Activated CD4-positive, alpha-beta T cell treated with anti-CD3 and anti-CD28 coated beads for 36 hours (primary cell): ENCODE data around the gene NADK. TPM values are rescaled to one million over a fixed set of nuclear protein-coding genes. Genes with fewer than 3 reads are reported as not detected.

Experiments used
- ATAC-seq: fragments of 200-7000 bp; cut with Tn5 transposase; one replicate; pipeline ENCODE4 v1.10.0; 2021; ENCODE audit warnings: mild to moderate bottlenecking, moderate library complexity
- CTCF ChIA-PET: fragments of 350-600 bp; sonication (Branson Sonifier 250); formaldehyde crosslinking; loops from one replicate; lab custom pipeline; 2021; ENCODE audit warnings: antibody characterized with exemption; lab: Charles Lee
- POLR2A ChIA-PET: fragments of 350-600 bp; sonication (Branson Sonifier 250); formaldehyde crosslinking; loops from one replicate; lab custom pipeline; 2021; ENCODE audit warnings: antibody characterized with exemption, inconsistent platforms; lab: Charles Lee
- DNase-seq: peaks from one replicate; pipeline ENCODE4 v3.0.0-alpha.2; 2020
- H3K27ac Mint-ChIP-seq: one replicate; pipeline ENCODE4 v1.8.0; 2021; ENCODE audit warnings: mixed read lengths
- H3K27me3 Mint-ChIP-seq: one replicate; pipeline ENCODE4 v1.8.0; 2021; ENCODE audit warnings: mixed read lengths
- H3K36me3 Mint-ChIP-seq: one replicate; pipeline ENCODE4 v1.8.0; 2021; ENCODE audit warnings: low read depth, mixed read lengths
- H3K4me1 Mint-ChIP-seq: one replicate; pipeline ENCODE4 v1.8.0; 2021; ENCODE audit warnings: mixed read lengths
- H3K4me3 Mint-ChIP-seq: one replicate; pipeline ENCODE4 v1.8.0; 2021; ENCODE audit warnings: mild to moderate bottlenecking, moderate library complexity, mixed read lengths
- H3K9me3 Mint-ChIP-seq: one replicate; pipeline ENCODE4 v1.8.0; 2021; ENCODE audit warnings: low read depth, mixed read lengths
- intact Hi-C, 2 experiments: fragments of 100-400 bp; cut with DNase I in 1 of 2; cut with micrococcal nuclease in 1 of 2; formaldehyde crosslinking; loops; one replicate each; pipeline versions ENCODE4 v1.14.2 to v1.15.1; 2022 to 2024; cut with DNase I, micrococcal nuclease
- total RNA-seq, 2 experiments: library from RNA; stranded (reverse); gene quantifications; one replicate each; pipeline ENCODE4 v1.2.3, GENCODE V29; 2021

Gene NADK, protein sequence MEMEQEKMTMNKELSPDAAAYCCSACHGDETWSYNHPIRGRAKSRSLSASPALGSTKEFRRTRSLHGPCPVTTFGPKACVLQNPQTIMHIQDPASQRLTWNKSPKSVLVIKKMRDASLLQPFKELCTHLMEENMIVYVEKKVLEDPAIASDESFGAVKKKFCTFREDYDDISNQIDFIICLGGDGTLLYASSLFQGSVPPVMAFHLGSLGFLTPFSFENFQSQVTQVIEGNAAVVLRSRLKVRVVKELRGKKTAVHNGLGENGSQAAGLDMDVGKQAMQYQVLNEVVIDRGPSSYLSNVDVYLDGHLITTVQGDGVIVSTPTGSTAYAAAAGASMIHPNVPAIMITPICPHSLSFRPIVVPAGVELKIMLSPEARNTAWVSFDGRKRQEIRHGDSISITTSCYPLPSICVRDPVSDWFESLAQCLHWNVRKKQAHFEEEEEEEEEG
- total RNA-seq = 10 to 100 TPM; 53.1 to 56.2 TPM

DNA sequence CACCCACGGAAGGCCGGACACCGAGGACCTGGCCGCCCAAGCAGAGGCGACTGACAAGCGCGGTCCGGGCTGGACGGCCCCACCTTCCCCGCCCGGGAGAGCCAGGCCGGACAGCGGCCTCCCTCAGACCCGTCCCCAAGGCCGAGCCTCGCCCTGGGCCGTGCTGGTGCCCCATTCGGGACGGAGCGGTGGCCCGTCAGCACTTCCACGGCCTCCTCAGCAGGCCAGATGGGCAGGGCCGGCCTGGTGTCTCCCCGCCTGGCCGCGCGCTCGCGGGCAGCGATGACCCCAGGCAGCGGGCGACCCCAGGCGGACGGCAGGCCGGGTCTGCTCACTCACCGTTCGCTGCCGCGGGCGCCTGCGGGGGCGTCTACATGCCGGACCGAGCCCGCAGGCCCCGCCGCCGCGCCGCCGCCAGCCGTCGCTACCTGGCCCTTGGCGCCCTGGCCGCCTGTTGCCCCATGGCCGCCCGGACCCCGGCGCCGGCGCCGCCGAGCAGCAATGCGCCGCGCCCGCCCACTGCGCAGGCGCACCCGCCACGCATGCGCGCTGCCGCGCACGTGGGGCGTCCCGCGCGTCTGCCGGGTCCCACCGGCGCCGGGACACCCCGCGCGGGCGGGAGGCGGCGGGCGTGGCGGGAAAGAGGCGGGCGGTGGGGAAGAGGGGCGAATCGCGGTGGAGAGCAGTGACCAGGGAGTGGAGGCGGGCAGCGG is at the start of gene NADK:
Gene NADK, minus strand, starts transcription at position 521 of the 713 bp plus-strand sequence. CDS start 13,064 bp downstream, outside the sequence.
- Mint-ChIP-seq H3K4me3 (peak within 1 kb of the TSS; percentile 78), H3K27me3 (no peaks in the 10 kb centered on the region), H3K27ac (peak within 1 kb of the TSS; percentile 83), H3K4me1 (peaks cover 62% of the 10 kb centered on the region), H3K9me3 (no peaks in the 10 kb centered on the region), H3K36me3 (peaks cover 6% of the 10 kb centered on the region)
- ChIA-PET CTCF (interaction anchor here (1.4 kb wide), 1 partner anchor 128 kb away, joined by 4 read pairs; no protein-coding TSS in a partner anchor), POLR2A (no interaction called here)
- DNase-seq (peak; percentile 77), ATAC-seq (peak; percentile 42)
- intact Hi-C loops = loop anchor here in 1 of 2 experiments (1.0 kb wide), 3 partner anchors 113 to 272 kb away; partner anchors contain the start of genes GNB1 and PRKCZ

DNA sequence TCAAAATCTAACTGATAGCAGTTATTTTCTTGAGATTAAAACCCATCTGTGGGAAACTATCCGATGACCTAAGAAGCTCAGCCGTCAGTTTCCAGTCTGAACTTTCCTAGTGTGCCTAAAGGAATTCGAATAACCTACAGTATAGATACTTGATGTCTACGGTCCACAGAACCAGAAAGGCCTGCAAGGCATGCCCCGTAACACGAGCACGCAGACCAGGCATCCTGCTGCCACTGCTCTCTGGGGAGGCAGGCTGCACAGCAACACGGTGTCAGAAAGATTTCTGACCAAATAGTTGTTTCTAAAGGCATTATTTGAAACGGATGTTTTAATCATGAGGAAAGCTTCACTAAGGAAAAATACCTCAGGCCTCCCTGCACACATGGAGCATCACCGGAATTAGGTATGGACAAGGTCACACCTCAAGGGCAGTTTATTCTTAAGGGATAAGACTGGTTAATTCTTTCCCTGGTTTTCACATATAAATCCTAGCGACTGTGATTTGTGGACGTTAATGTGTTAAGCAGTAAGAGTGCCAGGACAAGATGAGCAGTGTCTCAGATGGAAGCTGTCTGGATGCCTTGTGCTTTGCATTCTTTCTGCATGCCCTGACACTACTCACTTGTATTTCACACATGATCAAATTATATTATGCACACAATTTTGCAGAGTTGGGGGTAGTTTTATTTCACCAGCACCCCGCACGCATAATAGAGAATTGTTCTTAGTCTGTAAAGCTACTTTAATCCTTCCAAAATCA is 49.0 kb upstream of the NADK start:
- Mint-ChIP-seq H3K4me3 (no peak overlapping the region), H3K27me3 (no peaks in the 10 kb centered on the region), H3K36me3 (peaks cover 28% of the 10 kb centered on the region), H3K27ac (peak overlapping the region; percentile 37), H3K4me1 (peaks cover 52% of the 10 kb centered on the region), H3K9me3 (no peaks in the 10 kb centered on the region)
- ATAC-seq (no peak), DNase-seq (no peak)
- intact Hi-C loops = loop anchor here (5.0 kb wide), 1 partner anchor 50 kb away; no protein-coding TSS in a partner anchor
- POLR2A ChIA-PET = no interaction called here
- CTCF ChIA-PET = interaction anchor here (0.7 to 1.5 kb wide), 5 partner anchors 22 to 82 kb away, joined by 3 to 7 read pairs (median 3); no protein-coding TSS in a partner anchor

DNA sequence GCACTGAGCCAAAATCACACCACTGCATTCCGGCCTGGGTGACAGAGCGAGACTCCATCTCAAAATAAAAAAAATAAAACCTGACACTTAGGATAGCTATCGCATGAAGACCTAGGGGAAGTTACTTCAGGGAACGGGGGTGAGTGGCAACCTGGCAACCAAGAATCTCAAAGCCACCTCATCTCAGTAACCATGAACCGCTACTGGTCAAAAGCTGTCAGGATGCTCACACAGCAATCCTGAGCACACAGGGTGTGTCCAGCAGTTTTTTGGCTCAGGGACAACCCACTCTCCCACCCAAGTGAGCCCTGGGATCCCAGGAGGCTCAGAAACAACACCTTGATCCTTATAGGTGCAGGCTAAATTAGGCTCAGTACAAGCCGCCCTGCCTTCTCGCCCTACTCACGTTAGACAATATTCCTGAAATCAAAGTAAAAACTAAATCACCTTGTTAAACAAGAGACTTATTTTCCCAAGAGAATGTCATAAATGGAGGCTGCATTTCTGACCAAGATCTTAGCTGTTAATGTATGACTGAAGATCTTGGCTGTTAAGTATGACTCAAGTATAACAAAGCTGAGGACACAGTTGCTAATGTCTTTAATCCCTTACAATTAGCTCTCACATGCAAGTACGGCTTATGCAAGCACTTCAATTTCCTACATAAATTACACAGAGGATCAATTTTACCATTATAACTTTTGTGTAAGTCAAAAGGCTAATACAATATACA is 48.3 kb upstream of the NADK start:
- H3K36me3 Mint-ChIP-seq = peaks cover 26% of the 10 kb centered on the region
- CTCF ChIA-PET = interaction anchor here (0.5 to 1.5 kb wide), 4 partner anchors 27 to 82 kb away, joined by 3 to 7 read pairs (median 4); no protein-coding TSS in a partner anchor
- H3K4me3 Mint-ChIP-seq = no peak overlapping the region
- ATAC-seq (no peak), DNase-seq (no peak)
- intact Hi-C loops = loop anchor here (5.0 kb wide), 1 partner anchor 51 kb away; no protein-coding TSS in a partner anchor
- peaks cover 49% of the 10 kb centered on the region for H3K4me1 Mint-ChIP-seq
- POLR2A ChIA-PET = no interaction called here
- H3K9me3 Mint-ChIP-seq = no peaks in the 10 kb centered on the region
- no peaks in the 10 kb centered on the region for H3K27me3 Mint-ChIP-seq
- H3K27ac Mint-ChIP-seq = peak overlapping the region; percentile 30

DNA sequence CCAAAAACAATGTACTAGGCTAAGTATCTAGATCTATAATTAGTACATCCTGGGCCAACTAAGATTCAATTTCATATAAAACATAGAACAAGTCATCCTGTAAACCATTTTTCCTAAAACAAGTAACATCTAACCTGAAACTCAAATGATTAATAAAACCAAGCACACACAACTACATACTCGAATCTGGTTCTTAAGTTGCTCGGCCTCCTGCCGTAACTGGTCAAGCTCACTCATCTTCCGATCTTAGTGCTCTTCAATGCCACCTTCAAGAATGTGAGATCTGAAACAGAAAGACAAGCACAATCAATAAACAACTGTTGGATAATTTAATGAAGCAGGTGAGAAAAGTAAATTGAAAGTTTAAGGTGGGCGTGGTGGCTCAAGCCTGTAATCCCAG is 46.9 kb upstream of the NADK start:
- H3K27ac Mint-ChIP-seq = peak overlapping the region; percentile 68
- DNase-seq (no peak), ATAC-seq (peak; percentile 37)
- H3K4me3 Mint-ChIP-seq = no peak overlapping the region
- H3K9me3 Mint-ChIP-seq = no peaks in the 10 kb centered on the region
- no peaks in the 10 kb centered on the region for H3K27me3 Mint-ChIP-seq
- peaks cover 30% of the 10 kb centered on the region for H3K36me3 Mint-ChIP-seq
- peaks cover 49% of the 10 kb centered on the region for H3K4me1 Mint-ChIP-seq
- ChIA-PET CTCF (no interaction called here), POLR2A (no interaction called here)
- intact Hi-C loops = loop anchor here (5.0 kb wide), 1 partner anchor 52 kb away; no protein-coding TSS in a partner anchor

DNA sequence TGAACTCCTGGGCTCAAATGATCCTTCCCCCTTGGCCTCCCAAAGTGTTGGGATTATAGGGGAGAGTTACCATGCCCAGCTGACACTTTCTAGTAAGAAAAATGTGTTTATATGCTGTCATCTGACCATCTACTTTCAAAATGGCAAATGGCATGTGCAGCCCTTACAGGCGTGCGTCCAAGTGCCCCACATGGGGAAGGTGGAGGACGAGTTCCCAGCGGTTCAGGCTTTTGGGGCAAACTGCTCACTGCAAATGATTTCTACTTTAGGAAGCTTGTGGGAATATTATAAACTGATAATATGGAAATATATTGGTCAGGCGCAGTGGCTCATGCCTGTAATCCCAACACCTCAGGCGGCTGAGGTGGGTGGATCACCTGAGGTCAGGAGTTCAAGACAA is 41.5 kb upstream of the NADK start:
- ATAC-seq (no peak), DNase-seq (no peak)
- Mint-ChIP-seq H3K36me3 (peaks cover 43% of the 10 kb centered on the region), H3K4me1 (peaks cover 14% of the 10 kb centered on the region), H3K4me3 (no peak overlapping the region), H3K27me3 (no peaks in the 10 kb centered on the region), H3K9me3 (no peaks in the 10 kb centered on the region), H3K27ac (no peak overlapping the region)
- ChIA-PET POLR2A (interaction anchor here (0.6 kb wide), 1 partner anchor 15 kb away, joined by 6 read pairs; no protein-coding TSS in a partner anchor), CTCF (interaction anchor here (1.4 kb wide), 1 partner anchor 88 kb away, joined by 5 read pairs; no protein-coding TSS in a partner anchor)
- intact Hi-C loops = loop anchor here in 1 of 2 experiments (5.0 kb wide), 1 partner anchor 37 kb away; no protein-coding TSS in a partner anchor

DNA sequence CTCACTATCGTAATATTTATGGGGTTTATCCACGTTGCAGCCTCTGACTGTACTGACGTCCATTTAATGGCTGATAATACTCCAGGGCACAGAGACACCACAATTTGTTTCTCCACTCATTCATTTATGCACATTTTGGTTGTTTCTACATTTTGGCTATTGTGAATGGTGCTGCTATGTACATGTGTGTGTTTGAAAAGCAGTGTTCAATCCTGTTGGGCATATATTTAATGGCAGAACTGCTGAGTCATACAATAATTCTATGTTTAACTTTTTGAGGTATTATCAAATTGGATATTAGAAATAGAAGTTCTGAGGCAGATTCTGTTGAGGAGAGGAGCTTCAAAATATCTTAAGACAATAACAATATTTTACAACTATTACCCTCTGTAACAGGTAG is 39.0 kb upstream of the NADK start:
- no peak overlapping the region for H3K4me3 Mint-ChIP-seq
- DNase-seq (no peak), ATAC-seq (no peak)
- H3K36me3 Mint-ChIP-seq = peaks cover 46% of the 10 kb centered on the region
- peak overlapping the region; percentile 55 for H3K27ac Mint-ChIP-seq
- no peaks in the 10 kb centered on the region for H3K9me3 Mint-ChIP-seq
- peaks cover 2% of the 10 kb centered on the region for H3K4me1 Mint-ChIP-seq
- H3K27me3 Mint-ChIP-seq = no peaks in the 10 kb centered on the region
- ChIA-PET POLR2A (no interaction called here), CTCF (interaction anchor here (0.7 kb wide), 1 partner anchor 41 kb away, joined by 3 read pairs; no protein-coding TSS in a partner anchor)
- intact Hi-C loops = no loop called here

DNA sequence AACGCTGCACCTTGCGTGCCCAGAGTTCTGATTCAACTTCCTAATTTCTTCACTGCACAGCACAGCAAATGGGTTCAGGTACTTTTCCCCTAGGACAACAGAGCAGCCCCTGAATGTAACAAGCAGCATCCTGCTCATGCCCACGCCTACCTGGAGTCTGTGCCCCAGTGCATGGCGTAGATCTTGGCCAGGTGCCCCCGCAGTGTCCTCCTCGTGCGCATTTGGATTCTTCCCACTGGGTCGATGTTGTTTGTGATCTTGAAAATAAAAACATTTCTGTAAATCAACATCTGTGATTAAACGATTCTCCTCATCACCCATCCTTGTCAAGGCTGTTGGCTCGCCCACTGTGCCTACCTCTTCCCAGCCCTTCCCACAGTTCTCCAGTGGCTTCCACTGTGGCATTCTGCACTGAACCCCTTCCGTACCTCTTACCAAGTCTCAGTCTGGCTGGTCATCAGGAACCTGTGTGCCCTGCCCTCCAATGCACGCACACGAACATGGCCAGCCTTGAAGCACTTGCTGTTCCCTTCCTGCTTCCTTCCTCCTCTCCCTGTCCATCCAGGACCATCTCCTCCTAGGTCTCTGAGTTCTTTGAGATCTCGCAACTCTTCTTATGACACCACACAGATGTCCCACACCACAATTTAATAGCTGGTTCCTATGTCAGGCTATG is 37.5 kb upstream of the NADK start:
- no peak overlapping the region for H3K4me3 Mint-ChIP-seq
- H3K27ac Mint-ChIP-seq = peak overlapping the region; percentile 32
- intact Hi-C loops = no loop called here
- CTCF ChIA-PET = no interaction called here
- H3K36me3 Mint-ChIP-seq = peaks cover 43% of the 10 kb centered on the region
- no peak for ATAC-seq
- H3K9me3 Mint-ChIP-seq = no peaks in the 10 kb centered on the region
- H3K4me1 Mint-ChIP-seq = peaks cover 2% of the 10 kb centered on the region
- H3K27me3 Mint-ChIP-seq = no peaks in the 10 kb centered on the region
- DNase-seq = no peak
- POLR2A ChIA-PET = no interaction called here

DNA sequence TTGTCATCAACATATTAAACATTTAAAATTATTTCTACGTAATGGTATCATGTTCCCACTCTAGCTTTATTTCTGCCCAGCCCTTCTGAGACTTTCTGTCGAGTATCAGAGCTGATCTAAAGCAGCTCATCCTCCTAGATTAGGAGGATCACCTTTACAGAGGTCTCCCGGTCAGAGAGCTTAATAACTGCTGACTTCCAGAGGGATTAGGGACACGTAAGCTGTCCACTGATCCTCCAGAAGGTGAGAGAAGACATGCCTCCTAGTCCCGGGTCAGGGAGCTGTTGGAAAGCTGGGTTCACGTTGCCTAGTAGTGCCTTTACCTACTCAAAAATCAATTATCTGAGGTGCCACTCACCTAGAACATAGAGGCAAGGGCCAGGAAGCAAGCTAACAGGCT is 31.2 kb upstream of the NADK start:
- Mint-ChIP-seq H3K27me3 (no peaks in the 10 kb centered on the region), H3K9me3 (no peaks in the 10 kb centered on the region), H3K27ac (no peak overlapping the region), H3K36me3 (peaks cover 27% of the 10 kb centered on the region), H3K4me1 (peaks cover 5% of the 10 kb centered on the region), H3K4me3 (no peak overlapping the region)
- POLR2A ChIA-PET = no interaction called here
- ATAC-seq (no peak), DNase-seq (no peak)
- intact Hi-C loops = no loop called here
- CTCF ChIA-PET = interaction anchor here (0.6 to 1.6 kb wide), 5 partner anchors 13 to 122 kb away, joined by 3 to 5 read pairs (median 3); no protein-coding TSS in a partner anchor

DNA sequence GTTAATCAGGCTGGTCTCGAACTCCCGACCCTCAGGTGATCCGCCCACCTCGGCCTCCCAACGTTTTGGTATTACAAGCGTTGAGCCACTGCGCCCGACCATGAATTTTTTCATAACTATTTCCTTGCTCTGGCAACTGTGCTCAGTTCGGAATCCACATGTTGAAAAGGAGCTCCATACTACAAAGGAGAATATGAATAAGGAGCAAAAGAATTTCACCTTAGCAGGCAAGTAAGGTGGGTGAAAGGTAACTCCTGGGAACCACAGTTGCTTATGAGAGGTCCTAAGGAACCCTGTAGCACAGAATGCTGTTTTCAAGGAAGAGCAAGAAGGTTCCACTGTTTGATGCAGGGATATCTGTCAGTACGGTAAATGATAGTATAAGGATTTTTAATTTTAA is 29.9 kb upstream of the NADK start:
- intact Hi-C loops = no loop called here
- H3K9me3 Mint-ChIP-seq = no peaks in the 10 kb centered on the region
- CTCF ChIA-PET = interaction anchor here (0.9 kb wide), 1 partner anchor 31 kb away, joined by 4 read pairs; no protein-coding TSS in a partner anchor
- no peak overlapping the region for H3K27ac Mint-ChIP-seq
- DNase-seq (no peak), ATAC-seq (no peak)
- H3K27me3 Mint-ChIP-seq = no peaks in the 10 kb centered on the region
- POLR2A ChIA-PET = no interaction called here
- H3K4me1 Mint-ChIP-seq = peaks cover 5% of the 10 kb centered on the region
- no peak overlapping the region for H3K4me3 Mint-ChIP-seq
- peaks cover 26% of the 10 kb centered on the region for H3K36me3 Mint-ChIP-seq

DNA sequence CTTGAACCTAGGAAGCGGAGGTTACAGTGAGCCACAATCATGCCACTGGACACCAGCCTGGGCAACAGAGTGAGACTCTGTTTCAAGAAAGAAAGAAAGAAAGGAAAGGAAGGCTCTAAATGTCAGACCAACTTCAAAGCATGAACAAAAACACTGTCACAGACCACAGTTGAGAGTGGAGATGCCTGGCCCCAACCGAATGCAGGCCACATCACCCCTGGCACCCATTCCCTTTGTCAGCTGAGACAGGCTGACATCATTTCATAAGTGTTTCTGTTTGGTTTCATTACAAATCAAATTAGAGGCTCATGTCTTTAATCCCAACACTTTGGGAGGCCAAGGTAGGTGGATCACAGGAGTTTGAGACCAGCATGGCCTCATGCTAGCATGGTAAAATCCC is 28.6 kb upstream of the NADK start:
- H3K4me1 Mint-ChIP-seq = peaks cover 6% of the 10 kb centered on the region
- H3K4me3 Mint-ChIP-seq = no peak overlapping the region
- CTCF ChIA-PET = no interaction called here
- POLR2A ChIA-PET = no interaction called here
- intact Hi-C loops = no loop called here
- no peaks in the 10 kb centered on the region for H3K9me3 Mint-ChIP-seq
- H3K27me3 Mint-ChIP-seq = no peaks in the 10 kb centered on the region
- H3K27ac Mint-ChIP-seq = no peak overlapping the region
- peak; percentile 71 for ATAC-seq
- H3K36me3 Mint-ChIP-seq = peaks cover 28% of the 10 kb centered on the region
- peak; percentile 36 for DNase-seq
